Cardiac muscle cell (in vitro differentiated cells and primary cell): Measurements from ENCODE around the gene LYSMD2. TPM values are rescaled to one million over a fixed set of nuclear protein-coding genes. Genes with fewer than 3 reads are reported as not detected.

Experiments
- DNase-seq, 2 donors: peaks; one replicate each; pipeline versions ENCODE4 v3.0.0 to v3.0.0-alpha.2; 2010 to 2017; ENCODE audit warnings: low read depth in 1 of 2, low spot score in 1 of 2
- H3K27ac ChIP-seq: fragments of 200-600 bp; sonication (generic); 2 replicates; pipeline ENCODE4 v1.5.1; 2016
- H3K27me3 ChIP-seq: fragments of 200-600 bp; sonication (generic); 2 replicates; pipeline ENCODE4 v1.6.0; 2016; ENCODE audit warnings: control low read depth
- H3K36me3 ChIP-seq: fragments of 200-600 bp; sonication (generic); 2 replicates; pipeline ENCODE4 v1.5.1; 2016; ENCODE audit warnings: control low read depth
- H3K4me1 ChIP-seq: fragments of 200-600 bp; sonication (generic); 2 replicates; pipeline ENCODE4 v1.8.1; 2017; ENCODE audit warnings: low read depth, mild to moderate bottlenecking, mixed run types
- H3K4me3 ChIP-seq: fragments of 200-600 bp; sonication (generic); 2 replicates; pipeline ENCODE4 v1.5.1; 2016; ENCODE audit warnings: mild to moderate bottlenecking
- H3K9me3 ChIP-seq: fragments of 200-600 bp; sonication (generic); 2 replicates; pipeline ENCODE4 v1.5.1; 2017; ENCODE audit warnings: low read depth, mild to moderate bottlenecking, control low read depth
- polyA plus RNA-seq: library from polyadenylated mRNA; unstranded; fragments of >200 nt; fragmentation: Nextera tagmentation; extraction: Ambion mirVana; gene quantifications from 2 replicates; pipeline ENCODE4 v1.2.1, GENCODE V29; 2016
- total RNA-seq: library from RNA; depleted of rRNA; stranded (reverse); fragments of >200 nt; gene quantifications from 2 replicates; pipeline ENCODE4 v1.2.3, GENCODE V29; 2016
- TF ChIP-seq, protein P1 (sequence below): IDR thresholded peaks from 2 replicates; pipeline ENCODE4 v1.5.1; 2012; ENCODE audit warnings: low read depth, mild to moderate bottlenecking, low read length

The LYSMD2 gene
- total and polyA plus RNA-seq, 2 experiments from 2014 or later = 1.7 to 1.9 TPM

DNA sequence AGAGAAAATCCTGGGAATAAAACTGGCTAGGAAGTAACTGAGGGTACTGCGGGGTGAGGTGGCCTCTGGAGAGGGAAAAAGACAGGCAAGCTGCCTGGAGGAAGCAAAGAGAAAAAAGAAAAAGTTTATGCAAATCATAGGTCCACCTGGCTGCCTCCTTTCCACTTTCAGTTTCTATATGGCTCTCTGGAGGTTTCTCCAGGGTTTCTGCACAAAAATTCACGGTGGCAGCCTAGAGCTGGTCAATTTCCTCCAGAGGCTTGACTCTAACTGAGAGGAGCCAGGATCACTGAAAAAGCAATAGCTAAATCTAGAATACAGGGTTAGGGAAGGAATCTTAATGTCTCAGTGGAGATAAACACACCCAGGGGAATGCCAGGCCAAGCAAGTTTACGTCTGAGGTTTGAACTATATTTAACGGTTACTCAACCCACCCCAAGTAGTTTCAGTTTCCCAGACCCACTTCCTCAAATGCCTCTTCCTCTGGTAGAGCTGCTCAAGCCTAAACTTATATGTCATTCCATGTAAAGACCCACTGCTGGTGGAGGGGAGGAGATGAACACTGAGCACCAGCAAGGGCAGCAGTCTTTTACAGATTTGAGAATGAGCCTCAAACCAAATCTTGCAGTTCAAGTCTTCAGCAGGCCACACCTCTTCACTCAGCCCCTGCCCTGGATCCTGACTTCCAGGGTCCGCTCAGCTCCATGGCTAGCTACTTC lies 5.7 kb downstream of the LYSMD2 start:
- no peaks in the 10 kb centered on the region for H3K4me1 ChIP-seq
- H3K27ac ChIP-seq = no peak overlapping the region
- peaks cover 15% of the 10 kb centered on the region for H3K27me3 ChIP-seq
- no peak overlapping the region for H3K4me3 ChIP-seq
- H3K36me3 ChIP-seq = no peaks in the 10 kb centered on the region
- H3K9me3 ChIP-seq = no peaks in the 10 kb centered on the region
- peak in 1 of 2 donors; percentile 82 for DNase-seq
- TF ChIP-seq, protein P1, sequence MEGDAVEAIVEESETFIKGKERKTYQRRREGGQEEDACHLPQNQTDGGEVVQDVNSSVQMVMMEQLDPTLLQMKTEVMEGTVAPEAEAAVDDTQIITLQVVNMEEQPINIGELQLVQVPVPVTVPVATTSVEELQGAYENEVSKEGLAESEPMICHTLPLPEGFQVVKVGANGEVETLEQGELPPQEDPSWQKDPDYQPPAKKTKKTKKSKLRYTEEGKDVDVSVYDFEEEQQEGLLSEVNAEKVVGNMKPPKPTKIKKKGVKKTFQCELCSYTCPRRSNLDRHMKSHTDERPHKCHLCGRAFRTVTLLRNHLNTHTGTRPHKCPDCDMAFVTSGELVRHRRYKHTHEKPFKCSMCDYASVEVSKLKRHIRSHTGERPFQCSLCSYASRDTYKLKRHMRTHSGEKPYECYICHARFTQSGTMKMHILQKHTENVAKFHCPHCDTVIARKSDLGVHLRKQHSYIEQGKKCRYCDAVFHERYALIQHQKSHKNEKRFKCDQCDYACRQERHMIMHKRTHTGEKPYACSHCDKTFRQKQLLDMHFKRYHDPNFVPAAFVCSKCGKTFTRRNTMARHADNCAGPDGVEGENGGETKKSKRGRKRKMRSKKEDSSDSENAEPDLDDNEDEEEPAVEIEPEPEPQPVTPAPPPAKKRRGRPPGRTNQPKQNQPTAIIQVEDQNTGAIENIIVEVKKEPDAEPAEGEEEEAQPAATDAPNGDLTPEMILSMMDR = no peak

DNA sequence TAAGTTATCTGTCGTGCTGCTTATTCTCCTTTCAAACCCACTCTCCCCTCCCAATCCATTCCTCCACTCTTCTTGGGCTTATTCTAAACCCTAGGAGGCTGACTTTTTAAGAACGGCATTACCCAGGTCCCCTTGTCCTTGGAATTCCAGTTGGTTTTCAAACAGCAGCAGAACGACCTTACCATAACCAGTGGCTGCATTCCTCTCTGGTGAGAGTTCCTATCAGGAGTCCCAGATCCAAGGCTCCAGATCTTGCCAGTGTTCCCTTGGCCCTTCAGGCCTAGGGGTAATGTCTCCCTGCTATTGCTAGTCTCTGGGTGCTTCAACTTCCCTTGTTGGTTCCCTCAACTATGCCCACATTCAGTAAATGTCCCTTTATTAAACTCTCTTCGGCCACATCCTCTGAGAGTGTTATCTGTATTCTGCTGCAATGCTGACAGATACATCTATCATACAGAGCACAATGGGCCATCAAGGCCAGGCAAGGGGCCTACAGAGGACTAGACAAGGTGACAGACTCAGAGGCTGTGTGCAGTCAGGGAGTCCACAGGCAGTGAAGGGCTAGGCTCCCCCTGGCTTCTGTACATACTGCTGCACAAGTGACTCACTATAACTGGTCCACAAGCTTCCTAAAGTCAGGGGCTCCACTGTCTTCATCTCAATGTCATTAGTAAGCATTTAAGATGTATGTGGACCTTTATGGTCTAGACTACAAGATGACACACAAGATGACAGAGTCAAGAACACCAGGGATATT lies 10.1 kb downstream of the LYSMD2 start:
- Histone ChIP-seq H3K36me3 (no peaks in the 10 kb centered on the region), H3K27ac (peak overlapping the region; percentile 14), H3K4me3 (no peak overlapping the region), H3K27me3 (no peaks in the 10 kb centered on the region), H3K4me1 (peaks cover 22% of the 10 kb centered on the region), H3K9me3 (no peaks in the 10 kb centered on the region)
- TF ChIP-seq, protein P1 = peak; percentile 17
- DNase-seq = peak in 1 of 2 donors; percentile 21

DNA sequence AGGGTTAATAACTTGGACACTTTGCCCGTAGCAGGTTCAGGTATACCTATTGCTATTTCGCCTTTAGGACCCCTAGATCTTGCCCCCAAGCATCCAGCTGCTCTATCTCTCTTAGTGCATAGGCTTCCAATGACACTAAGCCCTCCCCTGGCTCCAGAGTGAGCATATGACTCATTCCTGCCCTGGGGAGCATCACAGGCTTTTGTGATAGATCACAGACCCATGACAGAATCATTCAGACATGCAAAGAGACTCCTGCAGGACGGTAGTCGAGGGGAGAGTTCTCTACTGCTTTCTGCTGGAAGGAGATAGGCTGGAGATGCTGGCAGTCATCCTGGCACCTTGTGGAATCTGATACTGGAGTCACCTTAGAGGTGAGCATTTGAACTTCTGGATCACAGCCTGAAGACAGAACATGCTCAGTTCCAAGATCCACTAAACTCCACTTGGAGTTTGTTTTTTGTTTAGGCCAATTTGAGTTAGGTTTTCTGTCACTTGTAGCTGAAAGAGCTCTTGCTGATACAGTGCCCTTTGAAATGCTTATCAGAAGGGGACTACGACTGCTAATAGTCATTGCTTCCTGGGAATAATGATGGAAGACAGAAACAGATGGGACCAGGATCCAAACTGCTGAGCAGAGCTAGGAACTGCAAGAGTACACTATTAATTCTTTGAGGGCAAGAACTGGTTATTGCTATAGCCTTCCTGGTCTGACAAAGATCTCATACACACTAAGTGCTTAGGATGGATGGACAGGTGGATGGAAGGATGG lies 11.0 kb downstream of the LYSMD2 start:
- Histone ChIP-seq H3K4me3 (no peak overlapping the region), H3K4me1 (peaks cover 22% of the 10 kb centered on the region), H3K27me3 (no peaks in the 10 kb centered on the region), H3K9me3 (no peaks in the 10 kb centered on the region), H3K36me3 (no peaks in the 10 kb centered on the region), H3K27ac (peak overlapping the region; percentile 14)
- DNase-seq = peak; percentile 72 to 80
- TF ChIP-seq, protein P1 = no peak

DNA sequence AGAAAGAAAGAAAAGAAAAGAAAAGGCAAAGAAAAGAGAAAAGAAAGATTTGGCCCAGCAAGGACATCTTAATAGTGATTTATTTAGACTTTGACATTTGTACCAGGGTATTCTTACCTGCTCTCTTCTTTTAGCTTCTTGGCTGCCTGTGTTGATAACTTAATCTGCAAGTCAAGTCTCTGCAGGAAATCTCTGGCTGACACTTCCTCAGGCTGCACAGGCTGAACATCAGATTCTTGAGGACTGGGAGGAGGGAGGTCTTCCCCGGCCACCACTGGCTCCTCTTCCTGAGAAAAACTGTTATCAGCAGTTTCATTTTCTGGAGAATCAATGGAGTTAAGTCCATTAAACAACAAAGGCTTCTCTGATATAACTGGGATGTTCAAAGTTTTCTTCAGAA lies 12.8 kb downstream of the LYSMD2 start:
- Histone ChIP-seq H3K27me3 (no peaks in the 10 kb centered on the region), H3K27ac (no peak overlapping the region), H3K4me1 (peaks cover 22% of the 10 kb centered on the region), H3K4me3 (no peak overlapping the region), H3K9me3 (no peaks in the 10 kb centered on the region), H3K36me3 (no peaks in the 10 kb centered on the region)
- no peak for DNase-seq
- TF ChIP-seq, protein P1 = no peak

DNA sequence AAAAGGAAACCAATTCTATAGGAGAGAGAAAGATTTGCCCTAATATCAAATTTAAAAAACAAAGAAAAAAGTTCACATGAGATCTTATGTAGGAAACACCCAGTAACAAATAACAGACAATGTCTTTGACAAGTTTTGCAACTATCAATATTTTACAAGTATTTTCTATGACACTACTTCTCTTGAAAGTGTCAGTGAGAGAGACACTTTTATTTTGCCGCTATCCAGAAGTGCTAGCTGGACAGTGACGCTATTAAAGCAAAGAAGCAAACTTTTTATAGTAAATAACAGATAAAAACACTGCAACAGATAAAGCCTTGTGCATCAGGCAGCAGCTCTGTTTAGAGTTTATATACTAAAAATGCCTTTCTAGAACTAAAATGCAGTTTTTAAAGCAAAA lies 13.3 kb downstream of the LYSMD2 start:
- TF ChIP-seq, protein P1 = no peak
- peaks cover 22% of the 10 kb centered on the region for H3K4me1 ChIP-seq
- H3K9me3 ChIP-seq = no peaks in the 10 kb centered on the region
- H3K36me3 ChIP-seq = no peaks in the 10 kb centered on the region
- no peak overlapping the region for H3K4me3 ChIP-seq
- no peaks in the 10 kb centered on the region for H3K27me3 ChIP-seq
- no peak for DNase-seq
- no peak overlapping the region for H3K27ac ChIP-seq
